Nephron (organoid): ENCODE measurements around the gene OMP.

Experiments
- H3K27ac Mint-ChIP-seq, 3 experiments: 2 replicates each; pipeline ENCODE4 v1.8.0; 2020; ENCODE audit warnings: mixed read lengths in 3 of 3, mild to moderate bottlenecking in 2 of 3, moderate library complexity in 1 of 3
- H3K27me3 Mint-ChIP-seq: 2 replicates; pipeline ENCODE4 v1.8.0; 2021; ENCODE audit warnings: low read depth, mild to moderate bottlenecking, moderate library complexity, mixed read lengths
- H3K36me3 Mint-ChIP-seq: 2 replicates; pipeline ENCODE4 v1.8.0; 2020; ENCODE audit warnings: low read depth, mixed read lengths
- H3K4me1 Mint-ChIP-seq: 2 replicates; pipeline ENCODE4 v1.8.0; 2020; ENCODE audit warnings: mixed read lengths
- H3K4me3 Mint-ChIP-seq, 3 experiments: 2 replicates each; pipeline ENCODE4 v1.8.0; 2020; ENCODE audit warnings: mild to moderate bottlenecking in 3 of 3, mixed read lengths in 3 of 3, moderate library complexity in 2 of 3
- H3K9me3 Mint-ChIP-seq: 2 replicates; pipeline ENCODE4 v1.8.0; 2020; ENCODE audit warnings: mixed read lengths
- TF ChIP-seq, protein P1 (sequence below), 3 experiments: fragments of 200-600 bp; sonication (generic); IDR thresholded peaks; one replicate each; pipeline ENCODE4 v1.5.0; 2021; ENCODE audit warnings: antibody characterized with exemption in 3 of 3; ENCODE audit not compliant: unreplicated experiment in 3 of 3

Gene OMP

DNA sequence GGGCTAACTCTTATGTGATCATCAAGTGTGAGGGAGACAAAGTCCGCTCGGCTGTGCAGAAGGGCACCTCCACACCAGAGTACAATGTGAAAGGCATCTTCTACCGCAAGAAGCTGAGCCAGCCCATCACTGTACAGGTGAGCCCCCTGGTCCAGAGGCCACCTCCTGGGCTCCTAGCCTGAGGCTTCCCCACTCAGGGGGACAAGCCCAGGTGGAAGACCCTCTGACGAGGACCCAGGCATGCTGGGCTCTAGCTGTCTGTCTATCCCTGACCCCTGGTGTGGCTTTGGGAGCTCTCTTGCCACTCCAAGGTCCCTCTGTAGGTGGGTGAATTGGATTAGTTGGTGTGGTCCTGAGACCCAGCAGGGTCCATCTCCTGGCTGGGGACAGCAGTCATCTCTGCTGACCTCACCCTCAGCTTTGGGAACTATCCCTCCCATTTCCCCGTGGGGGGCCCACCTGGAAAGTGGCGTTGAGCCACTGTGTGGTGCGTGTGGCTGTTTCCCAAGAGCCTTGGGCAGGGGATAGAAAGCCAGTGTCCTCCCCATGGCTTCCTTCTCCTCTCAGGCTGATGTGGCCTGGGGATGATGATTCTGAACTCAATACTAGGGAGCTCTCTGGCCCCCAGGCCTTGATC, 20.1 kb downstream of the OMP start:
- peaks cover 14% of the 10 kb centered on the region for H3K4me1 Mint-ChIP-seq
- TF ChIP-seq, protein P1, sequence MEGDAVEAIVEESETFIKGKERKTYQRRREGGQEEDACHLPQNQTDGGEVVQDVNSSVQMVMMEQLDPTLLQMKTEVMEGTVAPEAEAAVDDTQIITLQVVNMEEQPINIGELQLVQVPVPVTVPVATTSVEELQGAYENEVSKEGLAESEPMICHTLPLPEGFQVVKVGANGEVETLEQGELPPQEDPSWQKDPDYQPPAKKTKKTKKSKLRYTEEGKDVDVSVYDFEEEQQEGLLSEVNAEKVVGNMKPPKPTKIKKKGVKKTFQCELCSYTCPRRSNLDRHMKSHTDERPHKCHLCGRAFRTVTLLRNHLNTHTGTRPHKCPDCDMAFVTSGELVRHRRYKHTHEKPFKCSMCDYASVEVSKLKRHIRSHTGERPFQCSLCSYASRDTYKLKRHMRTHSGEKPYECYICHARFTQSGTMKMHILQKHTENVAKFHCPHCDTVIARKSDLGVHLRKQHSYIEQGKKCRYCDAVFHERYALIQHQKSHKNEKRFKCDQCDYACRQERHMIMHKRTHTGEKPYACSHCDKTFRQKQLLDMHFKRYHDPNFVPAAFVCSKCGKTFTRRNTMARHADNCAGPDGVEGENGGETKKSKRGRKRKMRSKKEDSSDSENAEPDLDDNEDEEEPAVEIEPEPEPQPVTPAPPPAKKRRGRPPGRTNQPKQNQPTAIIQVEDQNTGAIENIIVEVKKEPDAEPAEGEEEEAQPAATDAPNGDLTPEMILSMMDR (IDR thresholded peaks at IDR 0.05; ENCODE audit: unreplicated experiment in 3 of 3) = no peak
- no peaks in the 10 kb centered on the region for H3K9me3 Mint-ChIP-seq
- H3K27ac Mint-ChIP-seq = no peak overlapping the region
- H3K36me3 Mint-ChIP-seq = peaks cover 19% of the 10 kb centered on the region
- peaks cover 9% of the 10 kb centered on the region for H3K27me3 Mint-ChIP-seq
- no peak overlapping the region for H3K4me3 Mint-ChIP-seq

DNA sequence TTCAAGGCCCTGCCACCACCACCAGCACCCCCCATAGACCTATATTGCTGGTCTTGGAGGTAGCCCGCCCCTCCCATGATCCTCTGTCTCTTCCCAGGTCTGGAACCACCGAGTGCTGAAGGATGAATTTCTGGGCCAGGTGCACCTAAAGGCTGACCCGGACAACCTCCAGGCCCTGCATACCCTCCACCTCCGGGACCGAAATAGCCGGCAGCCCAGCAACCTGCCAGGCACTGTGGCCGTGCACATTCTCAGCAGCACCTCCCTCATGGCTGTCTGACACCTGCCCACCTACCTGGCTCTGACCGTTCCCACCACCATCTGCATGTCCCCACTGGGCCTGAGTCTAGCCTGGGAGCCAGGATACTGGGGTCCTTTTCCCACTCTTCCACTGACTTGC, 21.0 kb downstream of the OMP start:
- peaks cover 23% of the 10 kb centered on the region for H3K4me1 Mint-ChIP-seq
- TF ChIP-seq, protein P1 (IDR thresholded peaks at IDR 0.05; ENCODE audit: unreplicated experiment in 3 of 3) = no peak
- no peaks in the 10 kb centered on the region for H3K9me3 Mint-ChIP-seq
- no peak overlapping the region for H3K4me3 Mint-ChIP-seq
- H3K27me3 Mint-ChIP-seq = peaks cover 15% of the 10 kb centered on the region
- no peak overlapping the region for H3K27ac Mint-ChIP-seq
- peaks cover 19% of the 10 kb centered on the region for H3K36me3 Mint-ChIP-seq

DNA sequence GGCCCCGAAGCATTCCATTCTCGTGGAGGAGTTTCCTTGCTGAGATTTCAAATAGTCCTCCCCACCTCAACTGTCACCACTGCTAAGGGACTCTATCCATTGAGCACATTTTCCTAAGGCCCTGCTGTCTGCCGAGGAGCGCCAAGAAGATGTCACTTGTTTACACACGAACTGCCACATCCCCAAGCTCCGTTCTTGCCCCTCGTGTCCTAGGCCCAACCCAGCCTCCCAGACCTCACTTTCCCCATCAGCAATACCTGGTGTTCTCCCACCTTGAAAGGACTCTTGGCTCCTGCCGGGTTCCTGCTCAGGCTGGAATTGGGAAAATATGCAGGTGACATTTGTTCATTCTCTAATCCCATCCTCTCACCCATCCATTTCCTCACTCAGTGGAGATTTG, 21.4 kb downstream of the OMP start:
- Mint-ChIP-seq H3K4me1 (peaks cover 28% of the 10 kb centered on the region), H3K4me3 (no peak overlapping the region), H3K27ac (no peak overlapping the region), H3K36me3 (peaks cover 19% of the 10 kb centered on the region), H3K27me3 (peaks cover 15% of the 10 kb centered on the region), H3K9me3 (no peaks in the 10 kb centered on the region)
- TF ChIP-seq, protein P1 (IDR thresholded peaks at IDR 0.05; ENCODE audit: unreplicated experiment in 3 of 3) = no peak

DNA sequence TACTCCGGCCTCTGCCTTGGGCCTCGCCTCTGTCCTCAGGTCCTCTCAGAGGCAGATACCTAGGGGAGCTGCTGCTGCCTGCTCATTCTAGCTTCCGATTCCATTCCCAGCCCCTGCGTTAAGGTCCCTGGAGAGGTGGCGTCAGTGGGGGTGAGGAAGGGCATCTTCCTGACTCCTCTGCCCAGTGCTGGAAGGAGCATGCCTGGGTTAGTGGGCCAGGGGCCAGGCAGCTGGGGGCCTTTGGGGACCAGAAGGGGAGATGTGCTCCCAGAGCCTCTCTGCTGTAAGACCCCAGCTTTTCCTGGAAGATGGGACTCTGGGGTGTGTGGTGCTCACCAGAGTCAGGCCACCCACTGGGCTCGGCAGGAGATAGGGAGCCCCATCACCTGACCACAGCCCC, 21.8 kb downstream of the OMP start:
- Mint-ChIP-seq H3K9me3 (no peaks in the 10 kb centered on the region), H3K4me1 (peaks cover 31% of the 10 kb centered on the region), H3K27ac (no peak overlapping the region), H3K4me3 (no peak overlapping the region), H3K36me3 (peaks cover 19% of the 10 kb centered on the region), H3K27me3 (peaks cover 15% of the 10 kb centered on the region)
- TF ChIP-seq, protein P1 (IDR thresholded peaks at IDR 0.05; ENCODE audit: unreplicated experiment in 3 of 3) = no peak

DNA sequence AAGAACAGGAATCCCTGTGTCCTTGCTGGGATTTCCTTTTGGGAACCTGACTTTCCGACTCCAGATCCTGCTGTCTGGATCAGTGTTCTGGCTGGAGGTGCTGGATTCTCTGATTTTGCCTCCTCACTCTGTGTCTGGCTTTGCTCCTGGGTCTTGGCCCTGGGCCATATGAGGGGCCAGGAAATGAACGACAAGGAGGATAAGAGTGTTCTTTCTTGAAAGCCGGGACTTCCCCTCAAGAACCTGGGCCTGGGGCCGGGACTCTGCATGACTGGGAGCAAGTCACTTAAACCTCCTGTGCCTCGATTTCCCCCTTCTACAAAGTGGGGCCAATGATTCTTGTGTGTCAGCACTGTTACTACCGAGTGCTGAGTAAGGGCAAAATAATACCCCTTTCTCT, 22.6 kb downstream of the OMP start:
- Mint-ChIP-seq H3K4me1 (peaks cover 34% of the 10 kb centered on the region), H3K4me3 (no peak overlapping the region), H3K27ac (no peak overlapping the region), H3K36me3 (peaks cover 19% of the 10 kb centered on the region), H3K27me3 (peaks cover 15% of the 10 kb centered on the region), H3K9me3 (no peaks in the 10 kb centered on the region)
- TF ChIP-seq, protein P1 (IDR thresholded peaks at IDR 0.05; ENCODE audit: unreplicated experiment in 3 of 3) = no peak

DNA sequence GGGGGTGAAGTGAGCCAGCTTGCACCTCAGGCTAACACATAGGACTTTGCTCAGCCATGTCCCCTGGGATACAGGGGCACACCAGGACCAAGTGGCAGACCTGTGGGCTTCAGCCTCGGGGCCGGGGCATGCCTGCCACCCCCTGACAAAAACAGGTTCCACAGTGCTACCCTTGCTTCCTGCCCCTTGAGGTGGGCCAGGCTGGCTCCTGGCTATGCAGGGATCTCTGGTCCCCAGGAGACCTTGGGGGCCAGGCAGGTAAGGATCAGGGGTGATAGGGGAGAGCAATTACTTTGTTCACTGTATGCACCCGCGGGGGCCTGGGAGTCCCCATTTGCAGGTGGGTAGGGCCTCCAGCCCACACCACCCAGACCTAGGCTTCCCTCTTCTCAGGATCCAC, 23.1 kb downstream of the OMP start:
- Mint-ChIP-seq H3K9me3 (no peaks in the 10 kb centered on the region), H3K36me3 (peaks cover 14% of the 10 kb centered on the region)
- TF ChIP-seq, protein P1 (IDR thresholded peaks at IDR 0.05; ENCODE audit: unreplicated experiment in 3 of 3) = no peak

More for the DNA sequence above, 23.1 kb downstream of the OMP start:
- Mint-ChIP-seq H3K27ac (no peak overlapping the region), H3K27me3 (peaks cover 15% of the 10 kb centered on the region), H3K4me1 (peaks cover 34% of the 10 kb centered on the region), H3K4me3 (no peak overlapping the region)
